Transverse colon (tissue), 4 donors: Measurements from ENCODE around the gene HIVEP3.

Experiments used
- POLR2A ChIP-seq: fragments of 450-650 bp; IDR thresholded peaks from one replicate; pipeline ENCODE4 v1.6.1; 2016; ENCODE audit warnings: antibody characterized with exemption, mild to moderate bottlenecking, moderate library complexity
- POLR2AphosphoS5 ChIP-seq, 3 donors: sonication (generic); formaldehyde crosslinking; IDR thresholded peaks; one replicate each; pipeline ENCODE4 v1.6.1; 2016; ENCODE audit warnings: antibody characterized with exemption in 3 of 3
- TF ChIP-seq, protein P1 (sequence below), 5 experiments: fragments of 200-600 bp in 3 of 5; fragments of 450-650 bp in 2 of 5; sonication (generic) in 3 of 5; IDR thresholded peaks; 1 replicate in 2 of 5; 2 replicates in 3 of 5; pipeline ENCODE4 v1.5.1; 2016 to 2017; ENCODE audit warnings: antibody characterized with exemption in 5 of 5, inconsistent platforms in 3 of 5, mild to moderate bottlenecking in 2 of 5, moderate library complexity in 1 of 5

DNA sequence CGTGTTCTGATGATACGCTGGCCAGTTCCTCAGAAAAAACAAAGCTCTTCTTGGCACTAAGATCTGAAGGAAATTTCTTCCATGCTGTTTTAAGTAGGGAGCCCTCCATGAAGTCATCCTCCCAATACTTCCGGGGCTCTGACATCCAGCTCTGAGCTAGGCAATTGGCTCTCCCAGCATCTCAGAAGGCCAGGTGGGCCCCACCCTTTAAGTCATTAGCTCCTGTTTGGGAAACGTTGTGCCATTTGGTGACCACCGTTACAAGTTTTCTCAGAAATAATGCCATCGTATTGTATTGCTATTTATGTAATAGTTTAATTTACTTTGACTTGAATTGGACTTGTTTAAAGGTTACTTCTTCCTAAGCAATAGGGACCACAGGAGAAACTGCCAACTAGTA is 303.9 kb downstream of the HIVEP3 start:
- no peak for TF ChIP-seq POLR2AphosphoS5 (IDR thresholded peaks at IDR 0.05)
- no peak for TF ChIP-seq POLR2A
- TF ChIP-seq, protein P1, sequence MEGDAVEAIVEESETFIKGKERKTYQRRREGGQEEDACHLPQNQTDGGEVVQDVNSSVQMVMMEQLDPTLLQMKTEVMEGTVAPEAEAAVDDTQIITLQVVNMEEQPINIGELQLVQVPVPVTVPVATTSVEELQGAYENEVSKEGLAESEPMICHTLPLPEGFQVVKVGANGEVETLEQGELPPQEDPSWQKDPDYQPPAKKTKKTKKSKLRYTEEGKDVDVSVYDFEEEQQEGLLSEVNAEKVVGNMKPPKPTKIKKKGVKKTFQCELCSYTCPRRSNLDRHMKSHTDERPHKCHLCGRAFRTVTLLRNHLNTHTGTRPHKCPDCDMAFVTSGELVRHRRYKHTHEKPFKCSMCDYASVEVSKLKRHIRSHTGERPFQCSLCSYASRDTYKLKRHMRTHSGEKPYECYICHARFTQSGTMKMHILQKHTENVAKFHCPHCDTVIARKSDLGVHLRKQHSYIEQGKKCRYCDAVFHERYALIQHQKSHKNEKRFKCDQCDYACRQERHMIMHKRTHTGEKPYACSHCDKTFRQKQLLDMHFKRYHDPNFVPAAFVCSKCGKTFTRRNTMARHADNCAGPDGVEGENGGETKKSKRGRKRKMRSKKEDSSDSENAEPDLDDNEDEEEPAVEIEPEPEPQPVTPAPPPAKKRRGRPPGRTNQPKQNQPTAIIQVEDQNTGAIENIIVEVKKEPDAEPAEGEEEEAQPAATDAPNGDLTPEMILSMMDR (IDR thresholded peaks at IDR 0.05) = no peak
